GM19438 (cell line): Measurements from ENCODE around the gene CX3CR1.
A peak's percentile ranks its signal among the peaks of the same experiment; 100 is the strongest.
"Not testable (repeated sequence)": the region's sequence is repeated elsewhere in the genome, so short reads cannot be mapped to it uniquely, and the experiment has no call there.

Experiments used
- ATAC-seq: cut with Tn5 transposase; IDR thresholded peaks from one replicate; pipeline ENCODE4 v1.9.1; 2021; ENCODE audit warnings: low read depth; ENCODE audit not compliant: unreplicated experiment

Gene CX3CR1

GRCh38 chr3:39228496-39228895, 51.3 kb downstream of the CX3CR1 start:
- ATAC-seq = no peak

GRCh38 chr3:39227596-39227995, 52.2 kb downstream of the CX3CR1 start:
- ATAC-seq = not testable (repeated sequence)

- no peak for ATAC-seq
These were observed 53.6 kb downstream of the CX3CR1 start for GRCh38 chr3:39226106-39226741.

GRCh38 chr3:39224288-39224687, 55.5 kb downstream of the CX3CR1 start:
- no peak for ATAC-seq

- ATAC-seq = no peak
These were observed 56.9 kb downstream of the CX3CR1 start for GRCh38 chr3:39222939-39223338.

GRCh38 chr3:39222462-39222861, 57.4 kb downstream of the CX3CR1 start:
- ATAC-seq = no peak

GRCh38 chr3:39221141-39221530, 58.7 kb downstream of the CX3CR1 start:
- no peak for ATAC-seq

- peak; percentile 47 for ATAC-seq
These were observed 59.3 kb downstream of the CX3CR1 start for GRCh38 chr3:39220407-39221140.

GRCh38 chr3:39219702-39220101, 60.1 kb downstream of the CX3CR1 start:
- no peak for ATAC-seq

- peak; percentile 98 for ATAC-seq
These were observed 63.6 kb downstream of the CX3CR1 start for GRCh38 chr3:39216176-39216790.

GRCh38 chr3:39213613-39214012, 66.2 kb downstream of the CX3CR1 start:
- no peak for ATAC-seq
